ENCODE data around the gene JAGN1. TPM values are rescaled to one million over a fixed set of nuclear protein-coding genes. Genes with fewer than 3 reads are reported as not detected.
A peak's percentile ranks its signal among the peaks of the same experiment; 100 is the strongest.

Gene JAGN1
- total and polyA plus RNA-seq, 7 experiments from 2014 or later: 16.0 to 54.5 (median 29.1) TPM

DNA sequence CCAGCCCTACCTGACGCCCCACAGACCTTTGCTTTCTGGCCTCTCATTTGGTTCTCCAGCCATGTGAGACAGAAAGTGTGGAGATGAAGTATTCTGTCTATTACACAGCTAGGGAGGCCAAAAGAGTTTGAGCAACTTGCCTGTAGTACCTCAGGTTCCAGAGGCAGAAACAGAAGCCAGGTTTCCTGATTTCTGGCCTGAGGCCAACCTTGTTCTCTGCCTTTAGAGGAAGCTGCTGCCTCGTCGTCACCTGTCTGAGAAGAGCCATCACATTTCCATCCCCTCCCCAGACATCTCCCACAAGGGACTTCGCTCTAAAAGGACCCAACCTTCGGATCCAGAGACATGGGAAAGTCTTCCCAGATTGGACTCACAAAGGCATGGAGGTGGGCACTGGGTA lies 16.1 kb downstream of the JAGN1 start:
- POLR2A ChIA-PET: no interaction called here
- no peak overlapping the region for H3K27ac Mint-ChIP-seq

DNA sequence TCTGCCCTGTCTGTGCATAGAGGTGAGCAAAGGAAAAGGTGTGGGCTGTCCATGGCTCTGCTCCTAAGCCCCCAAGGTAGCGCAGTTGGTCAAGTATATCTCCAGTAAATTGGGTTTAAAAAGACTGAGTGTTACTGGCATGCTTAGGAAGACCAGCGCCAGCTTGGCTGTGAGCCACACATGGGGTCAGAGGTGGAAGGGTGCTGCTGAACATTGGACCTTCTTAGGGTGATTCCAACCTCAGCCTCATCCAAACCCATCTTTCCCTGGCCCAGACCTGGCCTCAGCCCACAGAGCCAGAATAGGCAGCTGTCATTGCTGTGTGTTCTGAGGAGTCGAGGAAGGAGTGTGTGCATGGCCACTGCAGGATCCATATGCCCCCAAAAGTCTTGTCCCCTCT lies 17.9 kb downstream of the JAGN1 start:
- H3K27ac Mint-ChIP-seq: no peak overlapping the region
- H3K36me3 ChIP-seq (ENCODE audit: control insufficient read depth in 2 of 3, insufficient read depth in 3 of 3, low read length in 3 of 3): no peaks in the 10 kb centered on the region
- intact Hi-C loops (cut with micrococcal nuclease): no loop called here
- CTCF ChIA-PET: no interaction called here
- POLR2A ChIA-PET: interaction anchor here (0.5 kb wide), 1 partner anchor 50 kb away, joined by 4 read pairs; no protein-coding TSS in a partner anchor
- no peak overlapping the region for H3K4me3 ChIP-seq (ENCODE audit: low read length)
- H3K4me3 Mint-ChIP-seq: no peak overlapping the region
- DNase-seq (no peak), ATAC-seq (no peak)
- no peaks in the 10 kb centered on the region for H3K36me3 Mint-ChIP-seq
- H3K27ac ChIP-seq (ENCODE audit: low read depth, low read length): no peak overlapping the region
- no peaks in the 10 kb centered on the region for H3K9me3 Mint-ChIP-seq
- no peaks in the 10 kb centered on the region for H3K4me1 ChIP-seq (ENCODE audit: control insufficient read depth in 2 of 2, insufficient read depth in 2 of 2, low read length in 2 of 2)
- peaks cover 3 to 22% (median 6%) of the 10 kb centered on the region in 7 donors for H3K4me1 Mint-ChIP-seq
- H3K27me3 Mint-ChIP-seq: peaks cover 0 to 5% (median 0%) of the 10 kb centered on the region in 5 donors
- no peaks in the 10 kb centered on the region for H3K9me3 ChIP-seq (ENCODE audit: control insufficient read depth in 2 of 3, low read length in 3 of 3)
- H3K27me3 ChIP-seq (ENCODE audit: control insufficient read depth in 2 of 2, insufficient read depth in 2 of 2, low read length in 2 of 2): no peaks in the 10 kb centered on the region

More for the DNA sequence above, 16.1 kb downstream of the JAGN1 start:
- no peak overlapping the region for H3K4me3 ChIP-seq (ENCODE audit: low read length)
- H3K4me3 Mint-ChIP-seq: no peak overlapping the region
- intact Hi-C loops (cut with micrococcal nuclease): no loop called here
- peaks cover 14 to 34% (median 20%) of the 10 kb centered on the region in 7 donors for H3K4me1 Mint-ChIP-seq
- H3K27me3 Mint-ChIP-seq: peaks cover 0 to 5% (median 0%) of the 10 kb centered on the region in 5 donors
- H3K36me3 Mint-ChIP-seq: no peaks in the 10 kb centered on the region
- CTCF ChIA-PET: no interaction called here
- H3K27me3 ChIP-seq (ENCODE audit: control insufficient read depth in 2 of 2, insufficient read depth in 2 of 2, low read length in 2 of 2): no peaks in the 10 kb centered on the region
- no peaks in the 10 kb centered on the region for H3K36me3 ChIP-seq (ENCODE audit: control insufficient read depth in 2 of 3, insufficient read depth in 3 of 3, low read length in 3 of 3)
- no peaks in the 10 kb centered on the region for H3K9me3 ChIP-seq (ENCODE audit: control insufficient read depth in 2 of 3, low read length in 3 of 3)
- no peak for ATAC-seq
- peaks cover 10 to 13% of the 10 kb centered on the region in 2 donors for H3K4me1 ChIP-seq (ENCODE audit: control insufficient read depth in 2 of 2, insufficient read depth in 2 of 2, low read length in 2 of 2)
- no peak overlapping the region for H3K27ac ChIP-seq (ENCODE audit: low read depth, low read length)
- no peak for DNase-seq
- no peaks in the 10 kb centered on the region for H3K9me3 Mint-ChIP-seq

DNA sequence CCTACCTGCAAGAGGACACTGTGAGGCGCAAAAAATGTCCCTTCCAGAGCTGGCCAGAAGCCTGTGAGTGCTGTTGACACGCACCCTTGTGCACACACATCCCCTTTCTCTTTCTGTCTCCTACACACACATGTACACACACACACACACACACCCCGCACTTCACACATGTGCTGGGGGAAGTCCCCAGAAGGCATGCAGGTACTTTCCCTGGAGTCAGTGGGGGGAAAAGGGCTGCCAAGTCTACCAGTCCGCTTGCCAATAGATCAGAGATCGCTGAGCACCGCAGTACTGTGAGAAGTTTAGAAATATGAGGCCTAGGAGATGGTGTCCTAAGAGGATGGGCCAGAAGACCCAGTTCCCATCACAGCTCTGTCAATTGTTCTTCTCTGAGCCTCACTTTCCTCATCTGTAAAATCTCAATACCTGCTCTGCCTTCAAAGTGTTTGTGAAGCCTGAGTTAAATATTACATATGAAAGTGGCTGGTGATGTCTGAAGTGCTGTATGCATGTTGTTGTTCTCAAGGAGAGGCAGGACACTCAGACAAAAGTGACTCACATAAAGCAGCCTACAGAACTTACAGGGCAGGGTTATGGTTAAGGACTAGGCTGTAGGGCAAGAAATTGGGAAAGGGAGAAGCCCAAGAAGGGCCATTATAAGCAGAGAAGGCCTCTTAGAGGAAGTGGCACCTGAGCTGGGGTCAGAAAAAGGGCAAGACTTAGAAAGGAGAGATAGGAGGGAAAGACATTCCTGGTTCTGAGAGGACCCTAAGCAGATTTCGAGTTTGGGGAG lies 19.0 kb downstream of the JAGN1 start:
- no peak overlapping the region for H3K27ac Mint-ChIP-seq

DNA sequence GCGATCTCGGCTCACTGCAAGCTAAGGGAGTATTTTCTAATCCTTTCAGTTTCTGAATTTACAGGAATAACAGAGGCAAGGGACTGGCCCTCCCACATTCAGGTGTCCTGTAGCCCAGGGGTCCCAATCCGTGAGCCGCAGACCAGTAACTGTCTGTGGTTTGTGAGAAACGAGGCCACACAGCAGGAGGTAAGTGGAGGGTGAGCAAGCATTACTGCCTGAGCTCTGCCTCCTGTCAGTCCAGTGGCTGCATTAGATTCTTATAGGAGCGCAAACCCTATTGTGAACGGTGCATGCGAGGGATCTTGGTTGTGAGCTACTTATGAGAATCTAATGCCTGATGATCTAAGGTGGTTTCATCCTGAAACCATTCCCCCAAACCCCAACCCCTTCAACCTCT lies 21.5 kb downstream of the JAGN1 start:
- Mint-ChIP-seq H3K4me1 (peaks cover 0 to 25% (median 8%) of the 10 kb centered on the region in 7 donors), H3K9me3 (no peaks in the 10 kb centered on the region), H3K27me3 (peaks cover 0 to 5% (median 0%) of the 10 kb centered on the region in 5 donors), H3K36me3 (no peaks in the 10 kb centered on the region), H3K27ac (peak overlapping the region in 1 of 9 donors; percentile 5), H3K4me3 (no peak overlapping the region)
- Histone ChIP-seq H3K27me3 (ENCODE audit: control insufficient read depth in 2 of 2, insufficient read depth in 2 of 2, low read length in 2 of 2) (no peaks in the 10 kb centered on the region), H3K4me3 (ENCODE audit: low read length) (no peak overlapping the region), H3K4me1 (ENCODE audit: control insufficient read depth in 2 of 2, insufficient read depth in 2 of 2, low read length in 2 of 2) (peaks cover 0 to 11% of the 10 kb centered on the region in 2 donors), H3K36me3 (ENCODE audit: control insufficient read depth in 2 of 3, insufficient read depth in 3 of 3, low read length in 3 of 3) (no peaks in the 10 kb centered on the region), H3K27ac (ENCODE audit: low read depth, low read length) (no peak overlapping the region), H3K9me3 (ENCODE audit: control insufficient read depth in 2 of 3, low read length in 3 of 3) (no peaks in the 10 kb centered on the region)
- no peak for ATAC-seq
- ChIA-PET POLR2A (interaction anchor here (1.7 to 2.3 kb wide), 2 partner anchors 19 to 21 kb away, joined by 3 to 9 read pairs; partner anchors contain the start of gene CRELD1), CTCF (no interaction called here)
- intact Hi-C loops (cut with micrococcal nuclease): no loop called here
- no peak for DNase-seq

More for the DNA sequence above, 19.0 kb downstream of the JAGN1 start:
- Histone ChIP-seq H3K27me3 (ENCODE audit: control insufficient read depth in 2 of 2, insufficient read depth in 2 of 2, low read length in 2 of 2) (no peaks in the 10 kb centered on the region), H3K4me3 (ENCODE audit: low read length) (no peak overlapping the region), H3K4me1 (ENCODE audit: control insufficient read depth in 2 of 2, insufficient read depth in 2 of 2, low read length in 2 of 2) (no peaks in the 10 kb centered on the region), H3K36me3 (ENCODE audit: control insufficient read depth in 2 of 3, insufficient read depth in 3 of 3, low read length in 3 of 3) (no peaks in the 10 kb centered on the region), H3K9me3 (ENCODE audit: control insufficient read depth in 2 of 3, low read length in 3 of 3) (no peaks in the 10 kb centered on the region), H3K27ac (ENCODE audit: low read depth, low read length) (no peak overlapping the region)
- H3K4me1 Mint-ChIP-seq: peaks cover 0 to 15% (median 0%) of the 10 kb centered on the region in 7 donors
- no peak for DNase-seq
- H3K4me3 Mint-ChIP-seq: no peak overlapping the region
- ChIA-PET POLR2A (no interaction called here), CTCF (no interaction called here)
- no peak for ATAC-seq
- no peaks in the 10 kb centered on the region for H3K36me3 Mint-ChIP-seq
- intact Hi-C loops (cut with micrococcal nuclease): no loop called here
- H3K9me3 Mint-ChIP-seq: no peaks in the 10 kb centered on the region
- H3K27me3 Mint-ChIP-seq: peaks cover 0 to 5% (median 0%) of the 10 kb centered on the region in 5 donors

DNA sequence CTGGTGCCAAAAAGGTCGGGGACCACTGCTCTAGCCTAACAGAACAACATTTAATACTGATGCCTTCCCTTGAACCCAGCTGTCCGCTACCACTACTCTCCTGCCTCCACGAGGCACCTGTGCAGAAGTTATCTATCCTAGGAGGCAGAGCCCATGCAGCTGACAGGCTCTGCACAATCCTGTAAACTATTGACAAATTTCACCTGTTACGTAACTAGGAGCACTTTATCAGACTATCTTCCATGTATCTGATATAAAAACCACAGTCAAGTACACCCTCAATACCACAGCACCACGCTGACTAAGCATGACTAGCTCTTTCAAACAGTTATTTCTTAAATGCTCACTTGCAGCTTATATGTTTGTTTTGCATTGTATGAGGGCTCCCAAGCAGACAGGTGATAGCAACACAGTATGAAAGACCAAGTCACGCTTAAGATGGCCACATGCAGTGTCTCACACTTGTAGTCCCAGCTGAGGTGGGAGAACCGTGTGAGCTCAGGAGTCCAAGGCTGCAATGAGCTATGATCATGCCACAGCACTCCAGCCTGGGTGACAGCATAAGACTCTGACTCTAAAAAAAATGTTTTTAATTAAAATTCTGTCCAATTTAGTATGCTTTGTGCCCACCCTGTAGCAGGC lies 22.0 kb downstream of the JAGN1 start:
- no peak for DNase-seq
- Mint-ChIP-seq H3K27ac (peak overlapping the region in 1 of 9 donors; percentile 5), H3K36me3 (no peaks in the 10 kb centered on the region)

DNA sequence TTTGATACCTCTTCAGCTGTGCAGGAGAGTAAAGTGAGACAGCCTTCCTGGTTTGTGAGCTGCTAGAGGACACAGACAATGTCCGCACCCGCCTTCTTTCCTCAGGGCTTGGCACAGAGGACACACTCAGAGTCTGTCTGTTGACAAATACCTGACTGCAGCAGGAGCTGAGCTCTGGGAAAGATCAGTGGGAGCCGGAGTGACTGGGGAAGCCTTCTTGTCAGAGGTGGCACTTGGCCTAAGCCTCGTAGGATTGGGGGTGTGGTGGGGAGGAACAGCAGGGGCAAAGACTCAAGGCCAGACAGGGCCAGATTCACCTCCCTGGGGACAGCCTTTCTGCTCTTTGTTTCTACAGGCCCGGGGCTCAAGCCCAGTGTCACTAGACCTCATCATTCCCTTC lies 23.2 kb downstream of the JAGN1 start:
- CTCF ChIA-PET: no interaction called here
- peaks cover 0 to 11% of the 10 kb centered on the region in 2 donors for H3K4me1 ChIP-seq (ENCODE audit: control insufficient read depth in 2 of 2, insufficient read depth in 2 of 2, low read length in 2 of 2)
- H3K9me3 ChIP-seq (ENCODE audit: control insufficient read depth in 2 of 3, low read length in 3 of 3): no peaks in the 10 kb centered on the region
- POLR2A ChIA-PET: interaction anchor here (2.3 kb wide), 1 partner anchor 19 kb away, joined by 9 read pairs; the partner anchor contains the start of gene CRELD1
- no peak overlapping the region for H3K4me3 ChIP-seq (ENCODE audit: low read length)
- Mint-ChIP-seq H3K36me3 (no peaks in the 10 kb centered on the region), H3K9me3 (no peaks in the 10 kb centered on the region), H3K27me3 (peaks cover 0 to 5% (median 0%) of the 10 kb centered on the region in 5 donors), H3K27ac (no peak overlapping the region), H3K4me1 (peaks cover 0 to 26% (median 8%) of the 10 kb centered on the region in 7 donors), H3K4me3 (peak overlapping the region in 2 of 10 donors; percentile 18 to 38)
- H3K27me3 ChIP-seq (ENCODE audit: control insufficient read depth in 2 of 2, insufficient read depth in 2 of 2, low read length in 2 of 2): no peaks in the 10 kb centered on the region
- no peak for ATAC-seq
- no peaks in the 10 kb centered on the region for H3K36me3 ChIP-seq (ENCODE audit: control insufficient read depth in 2 of 3, insufficient read depth in 3 of 3, low read length in 3 of 3)
- no peak overlapping the region for H3K27ac ChIP-seq (ENCODE audit: low read depth, low read length)
- DNase-seq: no peak
- intact Hi-C loops (cut with micrococcal nuclease): no loop called here

More for the DNA sequence above, 22.0 kb downstream of the JAGN1 start:
- Mint-ChIP-seq H3K9me3 (no peaks in the 10 kb centered on the region), H3K4me1 (peaks cover 0 to 26% (median 8%) of the 10 kb centered on the region in 7 donors), H3K4me3 (no peak overlapping the region), H3K27me3 (peaks cover 0 to 5% (median 0%) of the 10 kb centered on the region in 5 donors)
- ATAC-seq: peak; percentile 44
- Histone ChIP-seq H3K4me3 (ENCODE audit: low read length) (no peak overlapping the region), H3K9me3 (ENCODE audit: control insufficient read depth in 2 of 3, low read length in 3 of 3) (no peaks in the 10 kb centered on the region), H3K4me1 (ENCODE audit: control insufficient read depth in 2 of 2, insufficient read depth in 2 of 2, low read length in 2 of 2) (peaks cover 0 to 11% of the 10 kb centered on the region in 2 donors), H3K27me3 (ENCODE audit: control insufficient read depth in 2 of 2, insufficient read depth in 2 of 2, low read length in 2 of 2) (no peaks in the 10 kb centered on the region), H3K27ac (ENCODE audit: low read depth, low read length) (no peak overlapping the region), H3K36me3 (ENCODE audit: control insufficient read depth in 2 of 3, insufficient read depth in 3 of 3, low read length in 3 of 3) (no peaks in the 10 kb centered on the region)
- ChIA-PET POLR2A (interaction anchor here (1.7 to 2.3 kb wide), 2 partner anchors 19 to 21 kb away, joined by 3 to 9 read pairs; partner anchors contain the start of gene CRELD1), CTCF (no interaction called here)
- intact Hi-C loops (cut with micrococcal nuclease): no loop called here
